ENCODE data around the gene MTSS2. TPM values are rescaled to one million over a fixed set of nuclear protein-coding genes. Genes with fewer than 3 reads are reported as not detected.
A peak's percentile ranks its signal among the peaks of the same experiment; 100 is the strongest.

MTSS2 gene, protein sequence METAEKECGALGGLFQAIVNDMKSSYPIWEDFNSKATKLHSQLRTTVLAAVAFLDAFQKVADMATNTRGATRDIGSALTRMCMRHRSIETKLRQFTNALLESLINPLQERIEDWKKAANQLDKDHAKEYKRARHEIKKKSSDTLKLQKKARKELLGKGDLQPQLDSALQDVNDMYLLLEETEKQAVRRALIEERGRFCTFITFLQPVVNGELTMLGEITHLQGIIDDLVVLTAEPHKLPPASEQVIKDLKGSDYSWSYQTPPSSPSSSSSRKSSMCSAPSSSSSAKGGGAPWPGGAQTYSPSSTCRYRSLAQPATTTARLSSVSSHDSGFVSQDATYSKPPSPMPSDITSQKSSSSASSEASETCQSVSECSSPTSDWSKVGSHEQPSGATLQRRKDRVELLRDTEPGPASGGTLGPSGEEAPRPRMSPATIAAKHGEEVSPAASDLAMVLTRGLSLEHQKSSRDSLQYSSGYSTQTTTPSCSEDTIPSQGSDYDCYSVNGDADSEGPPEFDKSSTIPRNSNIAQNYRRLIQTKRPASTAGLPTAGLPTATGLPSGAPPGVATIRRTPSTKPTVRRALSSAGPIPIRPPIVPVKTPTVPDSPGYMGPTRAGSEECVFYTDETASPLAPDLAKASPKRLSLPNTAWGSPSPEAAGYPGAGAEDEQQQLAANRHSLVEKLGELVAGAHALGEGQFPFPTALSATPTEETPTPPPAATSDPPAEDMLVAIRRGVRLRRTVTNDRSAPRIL
- 33.0 TPM for total RNA-seq
- 19.2 TPM for polyA plus RNA-seq (ENCODE audit: insufficient read depth, low read depth, low replicate concordance)
- long read RNA-seq, donor 1, result 0 reads
- long read RNA-seq, donor 2, result 0 reads
- long read RNA-seq, donor 3, partial matches to known transcripts, result 15 of 15 reads
- long read RNA-seq, donor 3, other reads (novel, unspliced or antisense), result 0 of 15 reads
- long read RNA-seq, donor 4, partial matches to known transcripts, result 13 of 13 reads
- long read RNA-seq, donor 4, other reads (novel, unspliced or antisense), result 0 of 13 reads
- long read RNA-seq, donor 5, result 0 reads
- long read RNA-seq, donor 6, result 0 reads
- long read RNA-seq, donor 7, partial matches to known transcripts, result 0 of 1 reads
- long read RNA-seq, donor 7, other reads (novel, unspliced or antisense), result 1 of 1 reads
- long read RNA-seq, donor 8, result 0 reads
- long read RNA-seq, donor 9, result 0 reads
- long read RNA-seq, donor 10, result 0 reads

GRCh38 chr16:70685938-70686375 is at the start of gene MTSS2:
TSS of gene MTSS2 (minus strand) at chr16:70686053. CDS start at chr16:70685791, 262 bp downstream.
- DNase-seq, result peak; percentile 93 to 96 (median 95)
- Histone ChIP-seq H3K9me3 (ENCODE audit: control insufficient read depth in 2 of 3, insufficient read depth in 1 of 3, low read length in 3 of 3) (no peaks in the 10 kb centered on the region), H3K4me3 (ENCODE audit: low read length in 3 of 3) (peak within 1 kb of the TSS; percentile 64 to 67 (median 67)), H3K27ac (ENCODE audit: low read depth in 2 of 2, low read length in 2 of 2) (peak within 1 kb of the TSS; percentile 71 to 84), H3K4me1 (ENCODE audit: control insufficient read depth in 2 of 3, insufficient read depth in 2 of 3, low read depth in 1 of 3, low read length in 3 of 3) (peaks cover 0 to 66% (median 12%) of the 10 kb centered on the region in 3 donors), H3K27me3 (ENCODE audit: control insufficient read depth, insufficient read depth, low read length) (no peaks in the 10 kb centered on the region), H3K9ac (ENCODE audit: low read length in 3 of 3) (peak within 1 kb of the TSS; percentile 22 to 65 (median 63)), H3K36me3 (ENCODE audit: control insufficient read depth in 2 of 3, insufficient read depth in 3 of 3, low read length in 3 of 3) (no peaks in the 10 kb centered on the region)
- TF ChIP-seq CTCF (IDR thresholded peaks at IDR 0.05; ENCODE audit: borderline replicate concordance, extremely low read depth, insufficient read depth), result no peak
- FAIRE-seq, result no peak
- intact Hi-C loops (cut with DNase I), result no loop called here

DNA sequence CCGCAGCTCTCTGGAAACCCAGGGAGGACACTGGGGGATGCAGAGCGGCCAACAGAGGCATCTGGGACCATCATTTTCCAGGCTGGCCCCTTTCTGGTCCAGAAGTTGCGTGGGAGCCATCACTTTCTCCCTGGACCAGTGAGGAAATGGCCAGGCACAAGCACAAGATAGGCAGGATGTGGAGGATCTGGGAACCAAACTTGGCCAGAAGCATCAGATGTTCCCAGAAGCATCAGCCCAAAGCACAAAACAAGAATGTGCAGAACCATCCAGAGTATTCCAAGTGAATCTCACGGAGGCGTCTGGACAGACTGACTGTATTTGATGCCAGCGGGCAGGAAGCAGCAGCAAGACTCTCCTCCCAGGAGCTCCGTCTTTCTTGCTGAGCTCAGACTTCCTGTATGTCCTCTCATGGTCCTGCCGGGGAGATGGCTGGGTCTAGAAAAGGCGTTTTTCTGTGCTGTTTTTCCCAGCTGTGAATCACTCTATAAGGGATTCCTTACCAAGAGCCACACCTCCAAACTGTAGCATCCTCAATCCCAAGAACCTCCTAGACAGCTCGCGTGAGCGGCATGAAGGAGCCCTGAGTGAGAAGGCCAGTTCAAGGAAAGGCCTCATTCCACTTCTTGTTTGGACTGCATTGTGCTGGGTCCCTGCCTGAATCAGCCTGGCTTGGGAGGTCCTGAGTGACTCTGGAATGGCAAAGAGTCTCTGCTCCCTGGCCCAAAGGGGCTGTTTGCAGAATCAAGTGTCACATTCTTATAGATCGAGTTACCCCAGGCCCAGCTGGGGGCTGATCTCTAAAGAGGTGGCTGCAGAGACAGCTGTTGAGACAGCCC is 49.5 kb upstream of the MTSS2 start:
- H3K9me3 ChIP-seq (ENCODE audit: control insufficient read depth in 2 of 3, insufficient read depth in 1 of 3, low read length in 3 of 3), result no peaks in the 10 kb centered on the region
- H3K4me3 ChIP-seq (ENCODE audit: low read length in 3 of 3), result no peak overlapping the region
- H3K27me3 ChIP-seq (ENCODE audit: control insufficient read depth, insufficient read depth, low read length), result no peaks in the 10 kb centered on the region
- H3K4me1 ChIP-seq (ENCODE audit: control insufficient read depth in 2 of 3, insufficient read depth in 2 of 3, low read depth in 1 of 3, low read length in 3 of 3), result peaks cover 0 to 30% (median 22%) of the 10 kb centered on the region in 3 donors
- FAIRE-seq (no peak), DNase-seq (peak in 3 of 5 donors; percentile 79 to 84 (median 79))
- no peak for TF ChIP-seq CTCF (IDR thresholded peaks at IDR 0.05; ENCODE audit: borderline replicate concordance, extremely low read depth, insufficient read depth)
- H3K9ac ChIP-seq (ENCODE audit: low read length in 3 of 3), result no peak overlapping the region
- H3K36me3 ChIP-seq (ENCODE audit: control insufficient read depth in 2 of 3, insufficient read depth in 3 of 3, low read length in 3 of 3), result peaks cover 0 to 9% (median 0%) of the 10 kb centered on the region in 3 donors
- H3K27ac ChIP-seq (ENCODE audit: low read depth in 2 of 2, low read length in 2 of 2), result peak overlapping the region; percentile 13 to 82
- intact Hi-C loops (cut with DNase I), result no loop called here

DNA sequence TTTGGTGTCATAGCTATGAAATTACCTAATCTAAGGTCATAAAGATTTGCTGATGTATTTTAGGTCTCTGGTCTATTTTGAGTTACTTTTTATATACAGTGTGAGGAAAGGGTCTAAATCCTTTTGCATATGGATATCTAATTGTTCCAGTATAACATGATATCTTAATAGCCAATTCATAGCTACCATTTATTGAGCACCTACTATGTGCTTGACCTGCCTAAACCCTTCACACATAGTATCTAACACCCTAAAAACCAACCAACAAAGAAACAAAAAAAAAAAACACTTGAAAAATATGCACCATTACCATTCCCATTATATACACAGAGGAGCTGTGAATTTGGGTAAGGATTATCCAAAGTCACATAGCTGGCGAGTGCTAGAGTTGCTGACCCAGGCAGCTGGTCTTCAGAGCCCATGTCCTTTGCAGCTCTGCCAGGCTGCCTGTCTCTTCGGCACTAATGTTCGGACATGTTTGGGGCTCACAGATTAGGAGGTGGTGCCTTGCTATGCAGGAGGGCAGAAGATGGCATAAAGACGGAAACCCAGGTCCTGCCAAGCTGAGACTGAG is 48.8 kb upstream of the MTSS2 start:
- H3K9ac ChIP-seq (ENCODE audit: low read length in 3 of 3), result no peak overlapping the region
- FAIRE-seq (no peak), DNase-seq (no peak)
- H3K36me3 ChIP-seq (ENCODE audit: control insufficient read depth in 2 of 3, insufficient read depth in 3 of 3, low read length in 3 of 3), result peaks cover 0 to 9% (median 0%) of the 10 kb centered on the region in 3 donors
- H3K27me3 ChIP-seq (ENCODE audit: control insufficient read depth, insufficient read depth, low read length), result no peaks in the 10 kb centered on the region
- intact Hi-C loops (cut with DNase I), result no loop called here
- H3K9me3 ChIP-seq (ENCODE audit: control insufficient read depth in 2 of 3, insufficient read depth in 1 of 3, low read length in 3 of 3), result no peaks in the 10 kb centered on the region
- peaks cover 0 to 30% (median 20%) of the 10 kb centered on the region in 3 donors for H3K4me1 ChIP-seq (ENCODE audit: control insufficient read depth in 2 of 3, insufficient read depth in 2 of 3, low read depth in 1 of 3, low read length in 3 of 3)
- H3K27ac ChIP-seq (ENCODE audit: low read depth in 2 of 2, low read length in 2 of 2), result peak overlapping the region in 1 of 2 donors; percentile 13
- no peak overlapping the region for H3K4me3 ChIP-seq (ENCODE audit: low read length in 3 of 3)
- TF ChIP-seq CTCF (IDR thresholded peaks at IDR 0.05; ENCODE audit: borderline replicate concordance, extremely low read depth, insufficient read depth), result no peak

All from kidney (tissue), 22 donors.